Stimulated activated CD8-positive, alpha-beta memory T cell treated with anti-CD3 and anti-CD28 coated beads, Interleukin-15, amount 100 ng/mL, for 1 hour (primary cell): ENCODE data around the gene FSTL4.
A peak's percentile ranks its signal among the peaks of the same experiment; 100 is the strongest.

ENCODE experiments used
- DNase-seq: peaks from one replicate; pipeline ENCODE4 v3.0.0-alpha.2; 2020; ENCODE audit warnings: low read depth

The FSTL4 gene

GRCh38 chr5:133170756-133171387 lies 441.5 kb downstream of the FSTL4 start:
- peak; percentile 28 for DNase-seq

- DNase-seq: no peak
Observed at GRCh38 chr5:133164759-133165158, 447.6 kb downstream of the FSTL4 start.

GRCh38 chr5:133163839-133164238 lies 448.5 kb downstream of the FSTL4 start:
- no peak for DNase-seq

- no peak for DNase-seq
Observed at GRCh38 chr5:133159543-133159942, 452.8 kb downstream of the FSTL4 start.

GRCh38 chr5:133155326-133155969 lies 456.9 kb downstream of the FSTL4 start:
- DNase-seq: no peak

- DNase-seq: no peak
Observed at GRCh38 chr5:133154274-133155075, 457.9 kb downstream of the FSTL4 start.

GRCh38 chr5:133150909-133151544 lies 461.3 kb downstream of the FSTL4 start:
- no peak for DNase-seq

- no peak for DNase-seq
Observed at GRCh38 chr5:133149345-133149744, 463.0 kb downstream of the FSTL4 start.

GRCh38 chr5:133147815-133148567 lies 464.4 kb downstream of the FSTL4 start:
- no peak for DNase-seq

GRCh38 chr5:133147411-133147810 lies 464.9 kb downstream of the FSTL4 start:
- DNase-seq: no peak
